LNCaP clone FGC (cell line): ENCODE measurements around the gene PSME1.

Source experiments
- DNase-seq: peaks from one replicate; pipeline ENCODE4 v3.0.0-alpha.2; 2011; ENCODE audit warnings: low read depth
- H3K4me3 ChIP-seq: 2 replicates; pipeline ENCODE4 v1.5.1; 2011; ENCODE audit warnings: mild to moderate bottlenecking, low read depth, low read length, control low read depth
- CTCF ChIP-seq: IDR thresholded peaks from 2 replicates; pipeline ENCODE4 v1.5.1; 2012; ENCODE audit warnings: mild to moderate bottlenecking; ENCODE audit not compliant: control insufficient read depth, insufficient read depth; ENCODE audit errors: extremely low read depth

The PSME1 gene

GRCh38 chr14:24155100-24155499 is 19.1 kb downstream of the PSME1 start:
- DNase-seq: no peak
- no peak for TF ChIP-seq CTCF

GRCh38 chr14:24156840-24157239 is 20.8 kb downstream of the PSME1 start:
- TF ChIP-seq CTCF: no peak
- no peak overlapping the region for H3K4me3 ChIP-seq
- no peak for DNase-seq

More at GRCh38 chr14:24155100-24155499, 19.1 kb downstream of the PSME1 start:
- H3K4me3 ChIP-seq: no peak overlapping the region

GRCh38 chr14:24157331-24157730 is 21.3 kb downstream of the PSME1 start:
- DNase-seq: no peak
- no peak overlapping the region for H3K4me3 ChIP-seq
- no peak for TF ChIP-seq CTCF

GRCh38 chr14:24159777-24160498 is 23.9 kb downstream of the PSME1 start:
- no peak for DNase-seq
- TF ChIP-seq CTCF: no peak
- no peak overlapping the region for H3K4me3 ChIP-seq

- TF ChIP-seq CTCF: no peak
- DNase-seq: no peak
These were observed 24.5 kb downstream of the PSME1 start for GRCh38 chr14:24160499-24160849.

GRCh38 chr14:24160850-24161804 is 25.1 kb downstream of the PSME1 start, which contains the start of gene IRF9:
Gene IRF9, plus strand, starts transcription at chr14:24161265. Its CDS starts 880 bp downstream, at chr14:24162145.
- peak; percentile 87 for DNase-seq
- TF ChIP-seq CTCF: peak; percentile 97
- H3K4me3 ChIP-seq: peak within 1 kb of the TSS; percentile 39

More at GRCh38 chr14:24160499-24160849, 24.5 kb downstream of the PSME1 start:
- no peak overlapping the region for H3K4me3 ChIP-seq
